ENCODE data around the gene WDR93. TPM values are rescaled to one million over a fixed set of nuclear protein-coding genes. Genes with fewer than 3 reads are reported as not detected.

The WDR93 gene
- total RNA-seq, 1 donor from 2014 or later, result not detected

- intact Hi-C loops (cut with DNase I), result loop anchor here (10.0 kb wide), 1 partner anchor 114 kb away; no protein-coding TSS in a partner anchor
- peak; percentile 91 for ATAC-seq
- DNase-seq (ENCODE audit: low spot score), result peak; percentile 89
Measured at GRCh38 chr15:89760303-89761008, 69.8 kb downstream of the WDR93 start.

- intact Hi-C loops (cut with DNase I), result loop anchor here (10.0 kb wide), 1 partner anchor 114 kb away; no protein-coding TSS in a partner anchor
- no peak for DNase-seq (ENCODE audit: low spot score)
- ATAC-seq, result peak; percentile 21
Measured at GRCh38 chr15:89761009-89761831, 70.6 kb downstream of the WDR93 start.

GRCh38 chr15:89761929-89762328, 71.3 kb downstream of the WDR93 start:
- DNase-seq (ENCODE audit: low spot score) (no peak), ATAC-seq (no peak)
- intact Hi-C loops (cut with DNase I), result loop anchor here (10.0 kb wide), 1 partner anchor 113 kb away; no protein-coding TSS in a partner anchor

- DNase-seq (ENCODE audit: low spot score) (no peak), ATAC-seq (no peak)
- intact Hi-C loops (cut with DNase I), result loop anchor here (10.0 kb wide), 1 partner anchor 109 kb away; no protein-coding TSS in a partner anchor
Measured at GRCh38 chr15:89765694-89766093, 75.1 kb downstream of the WDR93 start.

- no peak for DNase-seq (ENCODE audit: low spot score)
- ATAC-seq, result peak; percentile 3
- intact Hi-C loops (cut with DNase I), result loop anchor here (10.0 kb wide), 1 partner anchor 108 kb away; no protein-coding TSS in a partner anchor
Measured at GRCh38 chr15:89766357-89767311, 76.0 kb downstream of the WDR93 start.

GRCh38 chr15:89767411-89767915, 76.9 kb downstream of the WDR93 start:
- DNase-seq (ENCODE audit: low spot score), result no peak
- intact Hi-C loops (cut with DNase I), result loop anchor here (10.0 kb wide), 1 partner anchor 107 kb away; no protein-coding TSS in a partner anchor
- peak; percentile 44 for ATAC-seq

- ATAC-seq, result peak; percentile 95
Measured at GRCh38 chr15:89768071-89768500, 77.5 kb downstream of the WDR93 start.

GRCh38 chr15:89769366-89769765, 78.8 kb downstream of the WDR93 start:
- intact Hi-C loops (cut with DNase I), result loop anchor here (10.0 kb wide), 1 partner anchor 105 kb away; no protein-coding TSS in a partner anchor
- DNase-seq (ENCODE audit: low spot score) (no peak), ATAC-seq (no peak)

More at GRCh38 chr15:89768071-89768500, 77.5 kb downstream of the WDR93 start:
- intact Hi-C loops (cut with DNase I), result loop anchor here (10.0 kb wide), 1 partner anchor 107 kb away; no protein-coding TSS in a partner anchor
- DNase-seq (ENCODE audit: low spot score), result peak; percentile 77

GRCh38 chr15:89770041-89770440, 79.4 kb downstream of the WDR93 start:
- ATAC-seq (no peak), DNase-seq (ENCODE audit: low spot score) (no peak)
- intact Hi-C loops (cut with DNase I), result no loop called here

GRCh38 chr15:89772932-89773583, 82.4 kb downstream of the WDR93 start:
- DNase-seq (ENCODE audit: low spot score) (no peak), ATAC-seq (no peak)
- intact Hi-C loops (cut with DNase I), result no loop called here

GRCh38 chr15:89774492-89774891, 83.9 kb downstream of the WDR93 start:
- intact Hi-C loops (cut with DNase I), result no loop called here
- DNase-seq (ENCODE audit: low spot score) (no peak), ATAC-seq (no peak)

GRCh38 chr15:89775815-89776214, 85.2 kb downstream of the WDR93 start:
- intact Hi-C loops (cut with DNase I), result no loop called here
- ATAC-seq (peak; percentile 18), DNase-seq (ENCODE audit: low spot score) (no peak)

- intact Hi-C loops (cut with DNase I), result no loop called here
- ATAC-seq, result peak; percentile 94
- DNase-seq (ENCODE audit: low spot score), result peak; percentile 91
Measured at GRCh38 chr15:89776274-89777072, 85.9 kb downstream of the WDR93 start, which contains the start of gene MESP2. TSS of gene MESP2 (plus strand) at chr15:89776332. CDS start at chr15:89776358, 26 bp downstream.

GRCh38 chr15:89777073-89777751, 86.6 kb downstream of the WDR93 start:
- intact Hi-C loops (cut with DNase I), result no loop called here
- ATAC-seq, result peak; percentile 20
- no peak for DNase-seq (ENCODE audit: low spot score)

GRCh38 chr15:89777782-89778380, 87.3 kb downstream of the WDR93 start:
- intact Hi-C loops (cut with DNase I), result no loop called here
- ATAC-seq (no peak), DNase-seq (ENCODE audit: low spot score) (no peak)

- DNase-seq (ENCODE audit: low spot score) (no peak), ATAC-seq (no peak)
- intact Hi-C loops (cut with DNase I), result no loop called here
Measured at GRCh38 chr15:89778861-89779260, 88.2 kb downstream of the WDR93 start.

All from sciatic nerve (tissue), 2 donors.